ENCODE measurements around the gene AURKAIP1. TPM values are rescaled to one million over a fixed set of nuclear protein-coding genes. Genes with fewer than 3 reads are reported as not detected.

Gene AURKAIP1
- total and polyA plus RNA-seq, 2 experiments from 2014 or later, result 118 to 218 TPM

DNA sequence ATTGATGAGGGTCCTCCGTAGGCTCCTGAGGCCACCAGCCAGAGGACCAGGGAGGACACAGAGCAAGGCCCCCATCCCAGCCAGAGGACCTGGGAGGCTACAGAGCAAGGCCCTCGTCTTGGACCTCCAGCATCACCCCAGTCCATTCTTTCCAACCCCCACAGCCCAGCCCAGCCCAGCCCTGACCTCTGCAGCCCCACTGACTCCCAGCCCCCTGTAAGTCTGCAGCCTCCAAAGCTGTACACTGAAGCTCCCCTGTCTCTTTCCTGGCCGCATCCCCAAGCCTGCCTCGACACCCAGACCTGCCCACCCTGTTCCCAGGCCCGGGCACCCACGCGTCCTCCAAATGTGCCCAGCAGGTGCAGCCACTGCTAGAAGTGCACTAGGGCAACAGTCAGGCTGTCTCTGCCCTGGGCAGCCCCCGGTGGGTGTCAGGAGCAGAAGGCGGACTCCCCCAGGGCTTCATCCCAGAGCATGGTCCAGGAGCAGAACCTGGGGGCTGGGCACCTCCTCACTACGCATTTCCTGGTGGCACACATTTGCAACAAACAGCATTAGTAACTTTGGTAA, 27.9 kb downstream of the AURKAIP1 start:
- Histone ChIP-seq H3K4me1 (ENCODE audit: insufficient read depth) (peaks cover 26% of the 10 kb centered on the region), H4K20me1 (ENCODE audit: insufficient read depth) (no peaks in the 10 kb centered on the region), H3K27ac (peak overlapping the region; percentile 59), H3K9me3 (ENCODE audit: low read depth) (no peaks in the 10 kb centered on the region), H3K27me3 (replicated peaks; ENCODE audit: insufficient read depth) (no peaks in the 10 kb centered on the region), H3K79me2 (ENCODE audit: insufficient read depth) (peaks cover 73% of the 10 kb centered on the region), H3K9ac (peak overlapping the region; percentile 85), H3K4me2 (ENCODE audit: unreplicated experiment) (peak overlapping the region; percentile 89), H3F3A (ENCODE audit: insufficient read depth) (peaks cover 2% of the 10 kb centered on the region), H3K36me3 (ENCODE audit: low read depth) (no peaks in the 10 kb centered on the region), H3K4me3 (peak overlapping the region; percentile 80), H2AFZ (no peak overlapping the region), H3K9me2 (ENCODE audit: insufficient read depth) (no peaks in the 10 kb centered on the region)
- WGBS, 2 experiments (ENCODE audit: low coverage in 1 of 2, low lambda C conversion rate in 2 of 2, missing lambda C conversion rate in 2 of 2), result 88 to 91% methylated on average over 10 of the region's 10 CpGs
- in situ Hi-C loops (cut with MboI), result no loop called here
- TF ChIP-seq EZH2phosphoT487 (IDR thresholded peaks at IDR 0.05; ENCODE audit: insufficient read depth, low read depth), result no peak
- no peak for TF ChIP-seq EZH2 (IDR thresholded peaks at IDR 0.05; ENCODE audit: insufficient read depth, poor library complexity, severe bottlenecking)
- no peak for DNase-seq

DNA sequence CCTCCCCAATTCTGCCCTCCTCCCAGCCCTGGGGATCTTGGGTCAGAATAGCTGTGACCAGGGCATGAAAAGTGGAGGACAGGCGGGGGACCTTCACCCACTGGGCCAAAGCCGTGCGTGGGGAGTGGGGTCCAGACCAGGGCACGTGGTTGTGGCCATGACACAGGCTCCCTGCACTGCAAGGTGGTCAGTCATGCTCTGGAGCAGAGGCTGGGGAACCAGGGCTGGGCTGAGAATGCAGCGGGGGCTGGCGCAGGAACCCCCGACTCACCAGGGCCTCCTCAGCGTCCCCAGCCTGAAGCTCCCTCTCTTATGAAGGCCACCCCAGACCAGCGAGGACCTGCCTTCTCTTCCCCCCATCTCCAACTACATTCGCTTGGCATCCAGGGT, 28.5 kb downstream of the AURKAIP1 start:
- peak overlapping the region; percentile 29; the same call in 1 of the 2 replicates for H3K4me3 ChIP-seq
- DNase-seq, result no peak
- in situ Hi-C loops (cut with MboI), result no loop called here
- 82 to 84% methylated on average over 10 of the region's 10 CpGs for WGBS, 2 experiments (ENCODE audit: low coverage in 1 of 2, low lambda C conversion rate in 2 of 2, missing lambda C conversion rate in 2 of 2)
- no peaks in the 10 kb centered on the region for H3K27me3 ChIP-seq (replicated peaks; ENCODE audit: insufficient read depth)
- H3K9me3 ChIP-seq (ENCODE audit: low read depth), result no peaks in the 10 kb centered on the region
- H3K4me2 ChIP-seq (ENCODE audit: unreplicated experiment), result peak overlapping the region; percentile 89
- no peaks in the 10 kb centered on the region for H3K9me2 ChIP-seq (ENCODE audit: insufficient read depth)
- H3K27ac ChIP-seq, result peak overlapping the region; percentile 41; the same call in 1 of the 2 replicates
- H4K20me1 ChIP-seq (ENCODE audit: insufficient read depth), result no peaks in the 10 kb centered on the region
- H3K4me1 ChIP-seq (ENCODE audit: insufficient read depth), result peaks cover 23% of the 10 kb centered on the region
- TF ChIP-seq EZH2 (IDR thresholded peaks at IDR 0.05; ENCODE audit: insufficient read depth, poor library complexity, severe bottlenecking), result no peak
- no peaks in the 10 kb centered on the region for H3K36me3 ChIP-seq (ENCODE audit: low read depth)
- H2AFZ ChIP-seq, result no peak overlapping the region
- peak overlapping the region; percentile 33 for H3K9ac ChIP-seq
- no peaks in the 10 kb centered on the region; the same call in 1 of the 2 replicates for H3F3A ChIP-seq (ENCODE audit: insufficient read depth)
- peaks cover 72% of the 10 kb centered on the region for H3K79me2 ChIP-seq (ENCODE audit: insufficient read depth)

DNA sequence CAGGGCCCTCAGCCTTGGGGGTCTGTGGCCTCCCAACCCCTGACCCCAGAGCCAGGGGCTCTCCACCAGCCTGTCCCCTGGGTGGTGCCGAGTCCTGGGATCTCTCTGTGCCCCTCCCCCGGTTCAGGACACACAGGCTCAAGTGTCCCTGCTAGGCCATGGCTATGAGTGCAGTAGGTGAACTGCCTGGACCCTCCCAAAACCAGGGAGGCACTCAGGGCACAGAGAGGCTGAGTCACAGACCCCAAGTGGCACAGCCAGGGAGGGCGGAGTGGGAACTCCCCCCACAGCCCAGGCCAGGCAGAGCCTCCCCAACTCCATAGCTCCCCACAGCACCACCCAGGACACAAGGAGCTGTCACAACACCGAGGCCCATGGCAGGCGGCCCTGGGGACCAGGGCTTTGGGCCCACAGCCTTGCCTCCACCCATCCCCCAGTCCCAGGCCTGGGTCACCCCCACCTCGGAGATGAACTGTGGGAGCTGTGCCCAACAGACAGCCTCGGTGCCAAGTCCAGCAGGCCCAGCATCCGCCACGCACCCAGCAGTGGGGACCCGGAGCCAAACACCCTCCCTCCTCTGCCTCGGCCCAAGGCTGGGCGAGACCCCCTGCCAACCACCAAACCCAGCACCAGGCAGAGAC, 29.0 kb downstream of the AURKAIP1 start:
- Histone ChIP-seq H3K27ac (peak overlapping the region; percentile 41; the same call in 1 of the 2 replicates), H3K79me2 (ENCODE audit: insufficient read depth) (peaks cover 76% of the 10 kb centered on the region), H3K4me3 (no peak overlapping the region), H3K9me3 (ENCODE audit: low read depth) (no peaks in the 10 kb centered on the region), H3K9me2 (ENCODE audit: insufficient read depth) (no peaks in the 10 kb centered on the region), H4K20me1 (ENCODE audit: insufficient read depth) (no peaks in the 10 kb centered on the region), H2AFZ (no peak overlapping the region), H3K4me2 (ENCODE audit: unreplicated experiment) (peak overlapping the region; percentile 19), H3K9ac (peak overlapping the region; percentile 33; the same call in 1 of the 2 replicates), H3K36me3 (ENCODE audit: low read depth) (no peaks in the 10 kb centered on the region; the same call in 1 of the 2 replicates), H3F3A (ENCODE audit: insufficient read depth) (no peaks in the 10 kb centered on the region), H3K27me3 (replicated peaks; ENCODE audit: insufficient read depth) (no peaks in the 10 kb centered on the region), H3K4me1 (ENCODE audit: insufficient read depth) (peaks cover 23% of the 10 kb centered on the region)
- TF ChIP-seq EZH2 (IDR thresholded peaks at IDR 0.05; ENCODE audit: insufficient read depth, poor library complexity, severe bottlenecking), result no peak
- TF ChIP-seq EZH2phosphoT487 (IDR thresholded peaks at IDR 0.05; ENCODE audit: insufficient read depth, low read depth), result no peak
- 67 to 68% methylated on average over 12 of the region's 12 CpGs for WGBS, 2 experiments (ENCODE audit: low coverage in 1 of 2, low lambda C conversion rate in 2 of 2, missing lambda C conversion rate in 2 of 2)
- no peak for DNase-seq
- in situ Hi-C loops (cut with MboI), result no loop called here

DNA sequence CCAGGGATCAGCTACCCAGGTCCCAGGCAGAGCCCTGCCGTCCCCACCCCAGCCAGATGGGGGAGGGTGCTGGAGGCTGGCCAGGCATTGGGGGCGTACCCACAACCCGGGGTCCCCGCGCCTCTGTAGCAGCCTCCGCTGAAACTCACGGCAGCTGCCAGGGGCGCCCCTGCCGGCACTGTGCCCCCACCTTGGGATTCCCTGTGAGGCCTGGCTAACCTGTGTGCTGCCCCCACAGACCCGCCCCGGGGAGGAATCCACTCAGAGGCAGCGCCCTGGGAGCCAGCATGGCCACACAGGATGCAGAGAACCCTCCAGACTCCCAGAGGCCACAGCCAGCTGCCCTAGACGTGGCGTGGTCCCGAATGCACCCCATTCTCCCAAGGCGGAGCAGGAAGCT, 29.6 kb downstream of the AURKAIP1 start:
- Histone ChIP-seq H3K4me2 (ENCODE audit: unreplicated experiment) (no peak overlapping the region), H3K27me3 (replicated peaks; ENCODE audit: insufficient read depth) (no peaks in the 10 kb centered on the region), H4K20me1 (ENCODE audit: insufficient read depth) (no peaks in the 10 kb centered on the region), H3K4me3 (no peak overlapping the region), H3K4me1 (ENCODE audit: insufficient read depth) (peaks cover 23% of the 10 kb centered on the region), H3K36me3 (ENCODE audit: low read depth) (no peaks in the 10 kb centered on the region; the same call in 1 of the 2 replicates), H3K79me2 (ENCODE audit: insufficient read depth) (peaks cover 79% of the 10 kb centered on the region), H3K9ac (peak overlapping the region; percentile 47), H3K9me2 (ENCODE audit: insufficient read depth) (no peaks in the 10 kb centered on the region), H2AFZ (no peak overlapping the region), H3F3A (ENCODE audit: insufficient read depth) (no peaks in the 10 kb centered on the region), H3K9me3 (ENCODE audit: low read depth) (no peaks in the 10 kb centered on the region), H3K27ac (peak overlapping the region; percentile 41; the same call in 1 of the 2 replicates)
- 75 to 82% methylated on average over 8 to 16 of the region's 16 CpGs for WGBS, 2 experiments (ENCODE audit: low coverage in 1 of 2, low lambda C conversion rate in 2 of 2, missing lambda C conversion rate in 2 of 2)
- in situ Hi-C loops (cut with MboI), result no loop called here
- DNase-seq, result no peak
- TF ChIP-seq EZH2phosphoT487 (IDR thresholded peaks at IDR 0.05; ENCODE audit: insufficient read depth, low read depth) (no peak), EZH2 (IDR thresholded peaks at IDR 0.05; ENCODE audit: insufficient read depth, poor library complexity, severe bottlenecking) (no peak)

All from GM23248 (cell line).